Prostate gland (tissue), 2 donors: ENCODE results near the gene CA9.

Experiments
- POLR2A ChIP-seq: fragments of 450-650 bp; IDR thresholded peaks from one replicate; pipeline ENCODE4 v1.6.1; 2016; ENCODE audit warnings: antibody characterized with exemption, mild to moderate bottlenecking
- POLR2AphosphoS5 ChIP-seq: sonication (generic); formaldehyde crosslinking; IDR thresholded peaks from one replicate; pipeline ENCODE4 v1.6.1; 2017; ENCODE audit warnings: antibody characterized with exemption
- TF ChIP-seq, protein P1 (sequence below), 4 experiments: fragments of 200-600 bp in 2 of 4; fragments of 450-650 bp in 2 of 4; sonication (generic) in 2 of 4; IDR thresholded peaks; 1 replicate in 3 of 4; 2 replicates in 1 of 4; pipeline ENCODE4 v1.5.1; 2016 to 2019; ENCODE audit warnings: antibody characterized with exemption in 4 of 4, mild to moderate bottlenecking in 2 of 4, moderate library complexity in 2 of 4

DNA sequence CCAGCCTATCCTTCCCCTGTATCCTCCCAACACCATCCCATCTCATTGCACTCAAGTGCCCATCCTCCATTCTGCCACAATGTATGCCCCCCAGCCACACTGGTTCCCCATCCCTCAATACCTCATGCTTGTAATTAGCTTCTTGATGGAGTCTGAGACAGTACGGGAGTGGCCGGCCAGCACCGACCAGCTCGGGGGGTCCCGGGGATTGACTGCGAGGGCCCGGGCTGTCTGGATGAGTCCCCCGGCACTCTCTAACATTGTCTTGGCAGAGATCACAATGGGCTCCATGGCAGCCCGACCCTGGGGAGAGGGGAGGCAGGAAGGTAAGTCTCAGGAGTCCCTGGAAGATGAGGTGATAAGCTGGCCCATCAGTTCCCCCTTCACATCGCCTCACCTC is 33.2 kb downstream of the CA9 start:
- no peak for TF ChIP-seq POLR2A
- TF ChIP-seq, protein P1, sequence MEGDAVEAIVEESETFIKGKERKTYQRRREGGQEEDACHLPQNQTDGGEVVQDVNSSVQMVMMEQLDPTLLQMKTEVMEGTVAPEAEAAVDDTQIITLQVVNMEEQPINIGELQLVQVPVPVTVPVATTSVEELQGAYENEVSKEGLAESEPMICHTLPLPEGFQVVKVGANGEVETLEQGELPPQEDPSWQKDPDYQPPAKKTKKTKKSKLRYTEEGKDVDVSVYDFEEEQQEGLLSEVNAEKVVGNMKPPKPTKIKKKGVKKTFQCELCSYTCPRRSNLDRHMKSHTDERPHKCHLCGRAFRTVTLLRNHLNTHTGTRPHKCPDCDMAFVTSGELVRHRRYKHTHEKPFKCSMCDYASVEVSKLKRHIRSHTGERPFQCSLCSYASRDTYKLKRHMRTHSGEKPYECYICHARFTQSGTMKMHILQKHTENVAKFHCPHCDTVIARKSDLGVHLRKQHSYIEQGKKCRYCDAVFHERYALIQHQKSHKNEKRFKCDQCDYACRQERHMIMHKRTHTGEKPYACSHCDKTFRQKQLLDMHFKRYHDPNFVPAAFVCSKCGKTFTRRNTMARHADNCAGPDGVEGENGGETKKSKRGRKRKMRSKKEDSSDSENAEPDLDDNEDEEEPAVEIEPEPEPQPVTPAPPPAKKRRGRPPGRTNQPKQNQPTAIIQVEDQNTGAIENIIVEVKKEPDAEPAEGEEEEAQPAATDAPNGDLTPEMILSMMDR (IDR thresholded peaks at IDR 0.05), result no peak
- no peak for TF ChIP-seq POLR2AphosphoS5
